ENCODE data around the gene BHMT2. TPM values are rescaled to one million over a fixed set of nuclear protein-coding genes. Genes with fewer than 3 reads are reported as not detected.

Gene BHMT2
- total RNA-seq, 1 donor from 2014 or later, result not detected

DNA sequence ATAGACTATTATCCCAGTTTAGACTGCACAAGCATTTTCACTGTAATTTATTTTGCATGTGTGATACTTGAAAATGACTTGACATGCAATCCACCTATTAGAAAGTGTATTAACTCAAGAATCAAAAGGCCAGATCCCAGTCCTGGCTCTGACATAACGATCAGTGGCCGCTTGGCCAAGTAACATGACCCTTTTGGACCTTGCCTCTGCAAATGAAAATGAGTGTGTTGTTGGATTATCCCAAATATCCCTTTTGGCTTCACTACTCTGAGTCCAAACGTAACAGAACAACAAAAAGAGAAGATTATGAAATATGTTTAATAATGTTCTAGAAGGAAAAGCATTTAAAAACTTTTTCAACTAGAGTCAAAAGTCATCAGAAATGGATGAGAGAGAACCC is 19.1 kb upstream of the BHMT2 start:
- no peak overlapping the region for H3K4me3 Mint-ChIP-seq (ENCODE audit: unreplicated experiment)
- no peaks in the 10 kb centered on the region for H3K27me3 Mint-ChIP-seq (ENCODE audit: low read depth, unreplicated experiment)

DNA sequence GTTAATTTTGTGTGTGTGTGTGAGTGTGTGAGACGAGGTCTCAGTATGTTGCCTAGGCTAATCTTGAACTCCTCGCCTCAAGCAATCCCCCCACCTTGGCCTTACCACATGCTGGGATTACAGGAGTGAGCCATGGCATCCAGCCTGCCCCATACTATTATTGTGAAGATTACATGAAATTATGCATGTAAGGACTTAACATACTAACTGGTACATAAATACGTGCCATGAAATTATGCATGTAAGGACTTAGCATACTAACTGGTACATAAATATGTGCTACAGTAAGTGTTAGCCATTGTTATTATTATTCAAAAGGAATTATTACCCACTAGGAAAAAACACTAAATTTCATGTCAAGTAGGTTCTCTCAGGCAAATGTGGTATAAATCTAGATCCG is 16.2 kb upstream of the BHMT2 start:
- no peak overlapping the region for H3K4me3 Mint-ChIP-seq (ENCODE audit: unreplicated experiment)
- no peak overlapping the region for H3K27ac ChIP-seq (ENCODE audit: low read depth, low read length)
- peaks cover 2% of the 10 kb centered on the region for H3K27me3 ChIP-seq (ENCODE audit: insufficient read depth, low read length)
- no peak overlapping the region for H3K4me2 ChIP-seq (ENCODE audit: low read length)
- H3K9me3 Mint-ChIP-seq (ENCODE audit: unreplicated experiment), result peaks cover 8% of the 10 kb centered on the region
- no peaks in the 10 kb centered on the region for H3K27me3 Mint-ChIP-seq (ENCODE audit: low read depth, unreplicated experiment)
- H3K9me3 ChIP-seq (ENCODE audit: insufficient read depth, low read depth, low read length), result no peaks in the 10 kb centered on the region
- no peaks in the 10 kb centered on the region for H3K36me3 Mint-ChIP-seq (ENCODE audit: low read depth, unreplicated experiment)
- no peaks in the 10 kb centered on the region for H3K36me3 ChIP-seq (ENCODE audit: insufficient read depth, low read length)
- no peak overlapping the region for H3K9ac ChIP-seq (ENCODE audit: low read length)
- no peaks in the 10 kb centered on the region for H3K4me1 ChIP-seq (ENCODE audit: insufficient read depth, low read length)
- FAIRE-seq (no peak), DNase-seq (ENCODE audit: low read depth) (no peak)
- no peak overlapping the region for H3K4me3 ChIP-seq (ENCODE audit: insufficient read depth, low read depth, low read length)
- H3K4me1 Mint-ChIP-seq (ENCODE audit: low read depth, unreplicated experiment), result no peaks in the 10 kb centered on the region
- H4K20me1 ChIP-seq (ENCODE audit: insufficient read depth, low read length), result no peaks in the 10 kb centered on the region
- no peak overlapping the region for H3K27ac Mint-ChIP-seq (ENCODE audit: unreplicated experiment)
- TF ChIP-seq, protein P1, sequence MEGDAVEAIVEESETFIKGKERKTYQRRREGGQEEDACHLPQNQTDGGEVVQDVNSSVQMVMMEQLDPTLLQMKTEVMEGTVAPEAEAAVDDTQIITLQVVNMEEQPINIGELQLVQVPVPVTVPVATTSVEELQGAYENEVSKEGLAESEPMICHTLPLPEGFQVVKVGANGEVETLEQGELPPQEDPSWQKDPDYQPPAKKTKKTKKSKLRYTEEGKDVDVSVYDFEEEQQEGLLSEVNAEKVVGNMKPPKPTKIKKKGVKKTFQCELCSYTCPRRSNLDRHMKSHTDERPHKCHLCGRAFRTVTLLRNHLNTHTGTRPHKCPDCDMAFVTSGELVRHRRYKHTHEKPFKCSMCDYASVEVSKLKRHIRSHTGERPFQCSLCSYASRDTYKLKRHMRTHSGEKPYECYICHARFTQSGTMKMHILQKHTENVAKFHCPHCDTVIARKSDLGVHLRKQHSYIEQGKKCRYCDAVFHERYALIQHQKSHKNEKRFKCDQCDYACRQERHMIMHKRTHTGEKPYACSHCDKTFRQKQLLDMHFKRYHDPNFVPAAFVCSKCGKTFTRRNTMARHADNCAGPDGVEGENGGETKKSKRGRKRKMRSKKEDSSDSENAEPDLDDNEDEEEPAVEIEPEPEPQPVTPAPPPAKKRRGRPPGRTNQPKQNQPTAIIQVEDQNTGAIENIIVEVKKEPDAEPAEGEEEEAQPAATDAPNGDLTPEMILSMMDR (IDR thresholded peaks at IDR 0.05; ENCODE audit: insufficient read depth, low read depth, low read length), result no peak
- no peak for TF ChIP-seq EZH2 (IDR thresholded peaks at IDR 0.05; ENCODE audit: insufficient read depth, low read length)
- no peak overlapping the region for H2AFZ ChIP-seq (ENCODE audit: low read depth, low read length)
- no peaks in the 10 kb centered on the region for H3K79me2 ChIP-seq (ENCODE audit: insufficient read depth, low read length)

More for the DNA sequence above, 19.1 kb upstream of the BHMT2 start:
- no peak overlapping the region for H3K4me3 ChIP-seq (ENCODE audit: insufficient read depth, low read depth, low read length)
- no peaks in the 10 kb centered on the region for H3K9me3 ChIP-seq (ENCODE audit: insufficient read depth, low read depth, low read length)
- Mint-ChIP-seq H3K9me3 (ENCODE audit: unreplicated experiment) (peaks cover 8% of the 10 kb centered on the region), H3K27ac (ENCODE audit: unreplicated experiment) (no peak overlapping the region), H3K4me1 (ENCODE audit: low read depth, unreplicated experiment) (no peaks in the 10 kb centered on the region), H3K36me3 (ENCODE audit: low read depth, unreplicated experiment) (no peaks in the 10 kb centered on the region)
- no peak overlapping the region for H3K4me2 ChIP-seq (ENCODE audit: low read length)
- H3K27ac ChIP-seq (ENCODE audit: low read depth, low read length), result no peak overlapping the region
- H3K4me1 ChIP-seq (ENCODE audit: insufficient read depth, low read length), result no peaks in the 10 kb centered on the region
- H3K27me3 ChIP-seq (ENCODE audit: insufficient read depth, low read length), result peaks cover 2% of the 10 kb centered on the region
- H4K20me1 ChIP-seq (ENCODE audit: insufficient read depth, low read length), result no peaks in the 10 kb centered on the region
- no peak overlapping the region for H3K9ac ChIP-seq (ENCODE audit: low read length)
- no peak overlapping the region for H2AFZ ChIP-seq (ENCODE audit: low read depth, low read length)
- H3K36me3 ChIP-seq (ENCODE audit: insufficient read depth, low read length), result no peaks in the 10 kb centered on the region
- H3K79me2 ChIP-seq (ENCODE audit: insufficient read depth, low read length), result no peaks in the 10 kb centered on the region
- no peak for TF ChIP-seq EZH2 (IDR thresholded peaks at IDR 0.05; ENCODE audit: insufficient read depth, low read length)
- TF ChIP-seq, protein P1 (IDR thresholded peaks at IDR 0.05; ENCODE audit: insufficient read depth, low read depth, low read length), result no peak
- FAIRE-seq, result no peak
- DNase-seq (ENCODE audit: low read depth), result no peak

DNA sequence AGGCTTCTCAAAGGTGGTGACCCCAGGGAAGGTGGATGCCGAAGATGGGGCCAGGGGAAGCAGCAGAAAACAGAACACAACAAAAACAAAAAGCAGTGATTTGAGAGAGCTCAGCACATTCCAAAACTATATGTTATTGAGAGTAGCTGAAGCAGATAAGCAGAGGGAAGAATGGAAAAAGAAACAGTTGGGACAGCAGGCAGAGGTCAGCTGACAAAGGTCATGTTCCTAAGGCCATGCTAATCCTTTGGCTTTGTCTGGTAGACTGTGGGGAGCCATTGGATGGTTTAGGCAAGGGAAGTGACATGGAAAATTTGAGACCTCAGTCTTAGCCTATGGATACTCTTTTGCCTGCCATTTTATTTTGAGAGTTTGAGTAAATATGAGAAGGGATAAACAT is 14.6 kb upstream of the BHMT2 start:
- Mint-ChIP-seq H3K27ac (ENCODE audit: unreplicated experiment) (no peak overlapping the region), H3K36me3 (ENCODE audit: low read depth, unreplicated experiment) (no peaks in the 10 kb centered on the region), H3K27me3 (ENCODE audit: low read depth, unreplicated experiment) (no peaks in the 10 kb centered on the region), H3K9me3 (ENCODE audit: unreplicated experiment) (peaks cover 8% of the 10 kb centered on the region), H3K4me1 (ENCODE audit: low read depth, unreplicated experiment) (no peaks in the 10 kb centered on the region), H3K4me3 (ENCODE audit: unreplicated experiment) (no peak overlapping the region)
- H3K9me3 ChIP-seq (ENCODE audit: insufficient read depth, low read depth, low read length), result no peaks in the 10 kb centered on the region
- no peaks in the 10 kb centered on the region for H4K20me1 ChIP-seq (ENCODE audit: insufficient read depth, low read length)
- H3K4me1 ChIP-seq (ENCODE audit: insufficient read depth, low read length), result no peaks in the 10 kb centered on the region
- H3K36me3 ChIP-seq (ENCODE audit: insufficient read depth, low read length), result no peaks in the 10 kb centered on the region
- no peak overlapping the region for H2AFZ ChIP-seq (ENCODE audit: low read depth, low read length)
- DNase-seq (ENCODE audit: low read depth), result no peak
- no peaks in the 10 kb centered on the region for H3K79me2 ChIP-seq (ENCODE audit: insufficient read depth, low read length)
- no peak overlapping the region for H3K9ac ChIP-seq (ENCODE audit: low read length)
- TF ChIP-seq EZH2 (IDR thresholded peaks at IDR 0.05; ENCODE audit: insufficient read depth, low read length), result no peak
- TF ChIP-seq, protein P1 (IDR thresholded peaks at IDR 0.05; ENCODE audit: insufficient read depth, low read depth, low read length), result no peak
- no peak overlapping the region for H3K4me2 ChIP-seq (ENCODE audit: low read length)
- no peaks in the 10 kb centered on the region for H3K27me3 ChIP-seq (ENCODE audit: insufficient read depth, low read length)
- H3K4me3 ChIP-seq (ENCODE audit: insufficient read depth, low read depth, low read length), result no peak overlapping the region
- H3K27ac ChIP-seq (ENCODE audit: low read depth, low read length), result no peak overlapping the region
- FAIRE-seq, result no peak

All from astrocyte (in vitro differentiated cells and primary cell).